NCI-H1417 (cell line): ENCODE measurements around the gene NOC2L.
"Not testable (repeated sequence)": the region's sequence is repeated elsewhere in the genome, so short reads cannot be mapped to it uniquely, and the experiment has no call there.

ENCODE experiments used
- DNase-seq, 3 experiments: peaks; one replicate each; lab custom pipeline; 2025; lab: John Stamatoyannopoulos, UW

Gene NOC2L

DNA sequence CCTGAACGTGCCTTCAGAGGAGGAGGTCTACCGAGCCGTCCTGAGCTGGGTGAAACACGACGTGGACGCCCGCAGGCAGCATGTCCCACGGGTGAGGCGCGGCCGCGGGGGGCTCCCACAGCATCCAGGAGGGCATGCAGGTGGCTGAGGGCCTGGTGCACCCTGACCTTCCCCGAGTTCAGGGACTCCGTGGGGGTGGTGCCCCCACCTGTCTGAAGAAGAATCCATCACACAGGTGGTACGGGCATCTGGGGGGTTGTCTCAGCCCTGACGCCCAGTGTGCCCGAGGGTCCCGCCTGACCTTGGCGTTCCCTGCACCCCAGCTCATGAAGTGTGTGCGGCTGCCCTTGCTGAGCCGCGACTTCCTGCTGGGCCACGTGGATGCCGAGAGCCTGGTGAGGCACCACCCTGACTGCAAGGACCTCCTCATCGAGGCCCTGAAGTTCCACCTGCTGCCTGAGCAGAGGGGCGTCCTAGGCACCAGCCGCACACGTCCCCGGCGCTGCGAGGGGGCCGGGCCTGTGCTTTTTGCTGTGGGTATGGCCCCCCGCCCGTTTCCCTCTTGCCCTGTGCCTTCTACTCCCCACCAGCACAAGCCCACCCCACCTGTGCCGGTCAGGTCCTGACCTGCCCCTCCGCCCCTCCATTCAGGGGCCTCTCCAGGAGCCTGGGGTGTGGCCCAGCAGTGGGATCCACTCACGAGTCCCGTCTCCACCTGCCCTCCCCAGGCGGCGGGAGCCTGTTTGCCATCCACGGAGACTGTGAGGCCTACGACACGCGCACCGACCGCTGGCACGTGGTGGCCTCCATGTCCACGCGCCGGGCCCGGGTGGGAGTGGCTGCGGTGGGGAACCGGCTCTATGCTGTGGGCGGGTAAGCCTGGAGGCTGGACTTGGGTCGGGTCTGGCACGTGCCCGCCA, 3.6 kb upstream of the NOC2L start:
- no peak for DNase-seq

DNA sequence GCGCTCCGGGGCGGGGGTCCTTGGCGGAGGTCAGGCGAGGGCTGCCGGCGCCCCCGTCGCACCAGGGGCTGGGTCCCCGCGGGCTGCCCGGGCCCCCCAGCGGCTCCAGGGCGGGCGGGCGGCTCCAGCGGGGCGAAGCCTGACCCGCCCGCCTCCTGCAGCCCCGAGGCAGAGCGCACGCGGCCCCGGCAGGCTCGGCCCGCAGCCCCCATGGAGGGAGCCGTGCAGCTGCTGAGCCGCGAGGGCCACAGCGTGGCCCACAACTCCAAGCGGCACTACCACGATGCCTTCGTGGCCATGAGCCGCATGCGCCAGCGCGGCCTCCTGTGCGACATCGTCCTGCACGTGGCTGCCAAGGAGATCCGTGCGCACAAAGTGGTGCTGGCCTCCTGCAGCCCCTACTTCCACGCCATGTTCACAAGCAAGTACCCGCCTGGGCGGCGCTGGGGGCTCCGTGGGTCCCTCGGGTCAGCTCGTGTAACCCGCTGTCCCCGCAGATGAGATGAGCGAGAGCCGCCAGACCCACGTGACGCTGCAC, 2.1 kb upstream of the NOC2L start:
- DNase-seq: peak in 1 of 3 experiments; percentile 29

DNA sequence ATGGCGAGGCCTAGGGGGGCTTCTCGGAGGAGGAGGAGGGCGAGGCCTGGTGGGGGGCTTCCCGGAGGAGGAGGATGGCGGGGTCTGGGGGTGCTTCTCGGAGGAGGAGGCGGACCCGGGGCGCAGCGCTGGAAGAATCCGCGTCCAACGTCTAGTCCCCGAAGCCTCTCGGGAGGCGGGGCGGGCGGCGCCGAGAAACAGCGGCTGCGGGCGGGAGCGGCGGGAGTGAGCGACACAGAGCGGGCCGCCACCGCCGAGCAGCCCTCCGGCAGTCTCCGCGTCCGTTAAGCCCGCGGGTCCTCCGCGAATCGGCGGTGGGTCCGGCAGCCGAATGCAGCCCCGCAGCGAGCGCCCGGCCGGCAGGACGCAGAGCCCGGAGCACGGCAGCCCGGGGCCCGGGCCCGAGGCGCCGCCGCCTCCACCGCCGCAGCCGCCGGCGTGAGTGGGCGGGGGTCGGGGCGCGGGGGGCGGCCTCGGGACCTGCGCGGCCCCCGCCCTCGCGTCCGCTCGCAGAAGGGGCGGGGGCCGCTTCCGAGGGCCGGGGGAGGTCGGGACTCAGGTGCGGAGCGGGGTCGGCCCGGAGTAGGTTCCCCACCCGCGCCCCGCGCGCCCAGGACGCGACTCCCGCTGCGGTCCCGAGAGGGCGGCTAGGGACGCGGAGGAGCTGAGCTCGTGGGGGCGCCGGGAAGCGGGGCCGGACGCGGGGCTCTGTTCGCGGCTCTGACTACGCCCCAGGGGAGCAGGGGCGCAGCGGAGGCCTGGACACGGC, 1.5 kb upstream of the NOC2L start, which contains the start of gene KLHL17:
TSS of gene KLHL17 (plus strand) at position 222 of the 769 bp plus-strand sequence. CDS start at position 332, 110 bp downstream.
- peak; percentile 69 to 79 (median 75) for DNase-seq

- no peak for DNase-seq
Observed at GRCh38 chr1:959731-960362, 791 bp upstream of the NOC2L start.

DNA sequence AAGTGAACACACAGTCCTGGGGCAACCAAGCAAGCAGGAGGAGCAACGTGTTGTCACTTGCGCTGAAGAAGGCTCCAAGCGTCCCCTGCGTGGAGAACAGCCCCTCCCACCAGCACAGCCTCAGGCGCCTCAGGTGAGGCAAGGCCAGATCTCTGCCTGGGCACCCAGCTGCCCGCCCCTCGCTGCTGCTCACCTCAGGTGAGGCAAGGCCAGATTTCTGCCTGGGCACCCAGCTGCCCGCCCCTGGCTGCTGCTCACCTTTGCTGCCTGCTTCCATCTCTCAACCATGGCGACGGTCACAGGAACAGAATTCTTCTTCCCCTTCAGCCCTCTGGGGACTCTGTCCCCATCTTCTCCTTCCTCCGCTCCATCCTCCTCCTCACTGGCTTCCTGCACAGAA, 2.4 kb downstream of the NOC2L start:
- DNase-seq: no peak

GRCh38 chr1:955474-955873, 3.6 kb downstream of the NOC2L start:
- no peak for DNase-seq

GRCh38 chr1:954927-955326, 4.1 kb downstream of the NOC2L start:
- DNase-seq: no peak

DNA sequence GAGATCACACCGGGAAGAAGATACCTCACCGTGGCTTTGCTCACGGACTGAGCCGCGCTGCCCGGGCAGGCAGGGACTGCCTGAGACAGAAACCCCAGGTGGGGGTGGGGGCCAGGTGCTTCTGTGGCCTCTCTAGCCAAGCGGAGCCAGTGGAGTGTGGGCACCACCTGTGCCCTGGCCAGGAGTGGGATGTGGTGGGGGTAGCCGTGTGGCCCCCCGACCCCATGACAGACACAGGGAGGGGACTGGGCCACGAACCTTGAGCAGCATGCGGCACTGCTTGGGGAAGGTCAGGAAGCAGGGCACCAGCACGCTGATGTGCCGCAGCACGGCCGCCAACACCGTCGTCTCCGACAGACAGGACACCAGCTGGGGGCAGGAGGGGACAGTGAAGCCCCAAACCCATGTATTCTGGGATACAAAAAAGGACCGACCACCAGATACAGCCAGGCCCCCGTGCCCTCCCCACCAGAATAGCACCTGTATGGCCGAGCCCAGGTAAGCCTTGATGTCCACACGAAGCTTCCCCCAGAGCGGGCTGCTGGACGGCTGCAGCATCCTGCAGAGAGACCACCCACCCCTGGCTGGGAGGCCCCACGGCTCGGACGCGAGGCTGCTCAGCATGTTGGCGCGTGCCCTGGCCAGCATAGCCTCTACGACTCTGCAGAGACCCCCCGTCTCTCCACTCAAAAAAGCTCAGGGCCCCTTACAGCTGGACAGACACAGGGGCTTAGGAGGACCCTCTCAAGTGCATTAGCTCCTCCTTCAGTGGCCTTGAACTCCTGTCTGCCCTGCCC, 5.3 kb downstream of the NOC2L start:
- no peak for DNase-seq

- no peak for DNase-seq
Observed at GRCh38 chr1:952603-953002, 6.5 kb downstream of the NOC2L start.

DNA sequence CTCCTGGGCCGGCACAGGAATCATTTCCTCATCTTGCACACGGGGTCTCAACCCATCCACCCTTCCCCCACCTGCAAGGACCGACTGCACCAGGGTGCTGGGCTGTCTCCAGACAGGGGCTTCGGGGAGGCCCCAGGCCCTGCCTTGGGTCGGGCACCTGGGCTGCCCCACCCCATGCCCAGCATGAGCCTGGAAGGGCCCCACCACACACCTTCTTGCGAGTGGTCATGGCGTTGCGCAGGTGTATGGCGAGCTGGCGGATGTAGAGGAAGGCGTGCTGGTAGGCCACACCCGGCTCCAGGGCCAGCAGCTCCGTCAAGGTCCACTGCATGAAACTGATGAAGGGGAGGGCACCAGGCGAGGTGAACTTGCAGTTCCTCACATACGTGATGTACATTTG, 6.9 kb downstream of the NOC2L start:
- DNase-seq: no peak

DNA sequence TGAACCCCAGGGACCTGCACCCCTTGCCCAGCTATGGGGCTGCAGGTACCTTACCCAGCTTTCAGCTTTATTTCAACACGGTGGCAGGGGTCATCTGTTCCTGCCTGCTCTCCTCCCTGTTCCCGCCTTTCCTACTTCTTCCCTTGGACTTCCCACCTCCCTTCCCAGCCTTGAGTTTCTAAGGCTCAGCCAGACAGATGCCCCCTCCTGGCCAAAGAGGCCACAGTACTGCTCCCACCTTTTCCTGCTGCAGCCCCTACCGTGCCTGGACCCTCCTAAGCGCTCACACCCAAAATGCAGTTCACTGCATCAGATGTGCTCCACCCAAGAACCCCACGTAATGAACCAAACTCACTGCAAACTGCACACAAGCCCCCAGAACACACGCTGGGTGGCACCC, 7.7 kb downstream of the NOC2L start:
- peak in 1 of 3 experiments; percentile 7 for DNase-seq

GRCh38 chr1:950881-951280, 8.2 kb downstream of the NOC2L start:
- DNase-seq: no peak

DNA sequence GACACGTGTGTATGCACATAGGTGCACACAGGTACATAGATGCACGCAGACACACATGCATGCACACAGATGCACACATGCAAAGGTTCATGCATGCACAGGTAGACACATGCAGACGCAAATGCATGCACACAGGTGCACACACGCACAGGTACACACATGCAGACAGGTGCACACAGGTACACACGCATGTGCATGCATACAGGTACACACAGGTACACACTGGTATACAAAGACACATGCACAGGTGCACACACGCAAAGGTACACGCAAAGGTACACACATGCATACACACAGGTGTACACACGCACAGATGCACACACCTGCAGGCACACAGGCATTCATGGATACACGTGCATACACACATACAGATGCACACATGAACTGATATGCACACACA, 8.8 kb downstream of the NOC2L start:
- no peak for DNase-seq

- no peak for DNase-seq
Observed at GRCh38 chr1:947958-948357, 11.1 kb downstream of the NOC2L start.

DNA sequence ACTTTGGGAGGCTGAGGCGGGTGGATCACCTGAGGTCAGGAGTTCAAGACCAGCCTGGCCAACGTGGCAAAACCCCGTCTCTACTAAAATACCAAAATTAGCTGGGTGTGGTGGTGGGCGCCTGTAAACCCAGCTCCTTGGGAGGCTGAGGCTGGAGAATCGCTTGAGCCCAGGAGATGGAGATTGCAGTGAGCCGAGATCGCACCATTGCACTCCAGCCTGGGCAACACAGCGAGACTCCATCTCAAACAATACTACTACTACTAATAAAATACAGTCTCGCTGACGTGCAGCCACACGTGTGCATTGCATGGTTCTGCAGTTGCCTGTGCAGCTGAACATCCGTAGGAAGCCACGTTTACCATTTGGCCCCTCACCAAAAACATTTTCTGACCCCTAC, 12.2 kb downstream of the NOC2L start:
- not testable (repeated sequence) for DNase-seq

- DNase-seq: no peak
Observed at GRCh38 chr1:945688-946556, 13.1 kb downstream of the NOC2L start.

- peak in 1 of 3 experiments; percentile 47 for DNase-seq
Observed at GRCh38 chr1:944341-945325, 14.4 kb downstream of the NOC2L start.

DNA sequence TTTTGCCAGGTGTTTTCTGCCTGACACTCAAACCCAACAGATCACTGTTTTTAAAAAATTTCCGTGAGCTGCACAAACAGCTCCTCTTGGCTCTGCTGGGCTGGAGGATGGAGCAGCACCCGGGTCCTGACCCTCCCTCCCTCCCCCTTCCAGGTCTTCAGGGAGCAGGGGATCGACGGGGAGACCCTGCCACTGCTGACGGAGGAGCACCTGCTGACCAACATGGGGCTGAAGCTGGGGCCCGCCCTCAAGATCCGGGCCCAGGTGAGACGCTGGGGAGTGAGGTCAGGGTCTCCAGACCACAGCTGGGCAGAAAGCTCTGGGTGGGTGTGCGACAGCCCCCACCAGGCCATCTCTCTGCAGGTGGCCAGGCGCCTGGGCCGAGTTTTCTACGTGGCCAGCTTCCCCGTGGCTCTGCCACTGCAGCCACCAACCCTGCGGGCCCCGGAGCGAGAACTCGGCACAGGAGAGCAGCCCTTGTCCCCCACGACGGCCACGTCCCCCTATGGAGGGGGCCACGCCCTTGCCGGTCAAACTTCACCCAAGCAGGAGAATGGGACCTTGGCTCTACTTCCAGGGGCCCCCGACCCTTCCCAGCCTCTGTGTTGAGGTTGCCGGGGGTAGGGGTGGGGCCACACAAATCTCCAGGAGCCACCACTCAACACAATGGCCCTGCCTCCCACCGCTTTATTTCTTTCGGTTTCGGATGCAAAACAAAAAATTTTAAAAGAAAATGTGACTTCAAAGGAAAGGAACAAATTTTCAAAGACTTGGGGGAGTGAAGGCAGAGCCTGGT, 15.3 kb downstream of the NOC2L start:
- DNase-seq: no peak
